Measurements from ENCODE around the gene NTN5. TPM values are rescaled to one million over a fixed set of nuclear protein-coding genes. Genes with fewer than 3 reads are reported as not detected.

NTN5 gene
- total and polyA plus RNA-seq, 10 of the 15 experiments (the other 5 are each of a cell fraction or from before 2014, with no cell fraction given) = 0.07 to 0.22 TPM; not detected in 8

DNA sequence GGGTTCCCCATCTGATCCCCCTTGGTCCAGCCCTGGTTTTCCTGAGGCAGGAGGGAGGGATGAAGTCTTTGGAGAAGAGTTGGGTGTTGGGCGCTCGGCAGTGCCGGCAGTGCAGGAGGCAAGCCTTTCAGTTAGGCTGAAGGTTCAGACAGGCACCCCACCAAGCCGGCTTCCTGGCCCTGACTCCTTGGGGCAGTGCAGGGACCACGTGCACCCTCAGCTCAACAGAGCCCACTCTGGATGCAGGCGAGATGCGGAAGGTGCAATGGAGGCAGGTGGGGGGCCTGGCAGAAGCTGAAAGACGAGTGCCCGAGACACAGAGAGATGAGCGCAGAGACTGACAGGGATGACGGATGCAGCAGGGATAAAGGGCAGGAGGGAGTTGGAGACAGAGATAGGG, 35.7 kb upstream of the NTN5 start:
- Histone ChIP-seq H3K36me3 (ENCODE audit: control insufficient read depth in 2 of 2, insufficient read depth in 2 of 2, low read length in 1 of 2) (no peaks in the 10 kb centered on the region), H3K4me2 (ENCODE audit: control insufficient read depth, insufficient read depth) (no peak overlapping the region), H2AFZ (ENCODE audit: control insufficient read depth, low read depth, low read length) (no peak overlapping the region), H3K4me1 (ENCODE audit: control insufficient read depth, insufficient read depth, low read length) (peaks cover 5% of the 10 kb centered on the region; the same call in 1 of the 2 replicates), H3K27me3 (replicated peaks in 1 of 2; ENCODE audit: control insufficient read depth in 2 of 2, insufficient read depth in 2 of 2, low read length in 1 of 2) (no peaks in the 10 kb centered on the region), H3K27ac (ENCODE audit: control insufficient read depth, insufficient read depth) (no peak overlapping the region), H3K9ac (ENCODE audit: control insufficient read depth, insufficient read depth, low read length) (no peak overlapping the region), H3K4me3 (no peak overlapping the region), H3K79me2 (ENCODE audit: control insufficient read depth, insufficient read depth, low read length) (no peaks in the 10 kb centered on the region), H3K9me3 (replicated peaks; ENCODE audit: control insufficient read depth, insufficient read depth, low read length) (no peaks in the 10 kb centered on the region; the same call in 2 of the 3 replicates), H4K20me1 (ENCODE audit: control insufficient read depth, insufficient read depth) (no peaks in the 10 kb centered on the region)
- in situ Hi-C loops (cut with MboI) = no loop called here
- BruUV-seq (replicated peaks) = no TSS peak
- no peak for TF ChIP-seq RB1 (IDR thresholded peaks at IDR 0.05; ENCODE audit: borderline replicate concordance)
- TF ChIP-seq POLR2A (IDR thresholded peaks at IDR 0.05; ENCODE audit: low read depth, low read length) = no peak
- TF ChIP-seq BHLHE40 (IDR thresholded peaks at IDR 0.05; ENCODE audit: borderline replicate concordance in 1 of 2, low read depth in 2 of 2, low read length in 1 of 2) = no peak
- no peak for TF ChIP-seq STAT3 (IDR thresholded peaks at IDR 0.05; ENCODE audit: low read depth, low read length)
- TF ChIP-seq CHD4 (IDR thresholded peaks at IDR 0.05) = no peak
- TF ChIP-seq STAT1 (conservative IDR thresholded peaks at IDR 0.05) = no peak
- TF ChIP-seq, protein P1, sequence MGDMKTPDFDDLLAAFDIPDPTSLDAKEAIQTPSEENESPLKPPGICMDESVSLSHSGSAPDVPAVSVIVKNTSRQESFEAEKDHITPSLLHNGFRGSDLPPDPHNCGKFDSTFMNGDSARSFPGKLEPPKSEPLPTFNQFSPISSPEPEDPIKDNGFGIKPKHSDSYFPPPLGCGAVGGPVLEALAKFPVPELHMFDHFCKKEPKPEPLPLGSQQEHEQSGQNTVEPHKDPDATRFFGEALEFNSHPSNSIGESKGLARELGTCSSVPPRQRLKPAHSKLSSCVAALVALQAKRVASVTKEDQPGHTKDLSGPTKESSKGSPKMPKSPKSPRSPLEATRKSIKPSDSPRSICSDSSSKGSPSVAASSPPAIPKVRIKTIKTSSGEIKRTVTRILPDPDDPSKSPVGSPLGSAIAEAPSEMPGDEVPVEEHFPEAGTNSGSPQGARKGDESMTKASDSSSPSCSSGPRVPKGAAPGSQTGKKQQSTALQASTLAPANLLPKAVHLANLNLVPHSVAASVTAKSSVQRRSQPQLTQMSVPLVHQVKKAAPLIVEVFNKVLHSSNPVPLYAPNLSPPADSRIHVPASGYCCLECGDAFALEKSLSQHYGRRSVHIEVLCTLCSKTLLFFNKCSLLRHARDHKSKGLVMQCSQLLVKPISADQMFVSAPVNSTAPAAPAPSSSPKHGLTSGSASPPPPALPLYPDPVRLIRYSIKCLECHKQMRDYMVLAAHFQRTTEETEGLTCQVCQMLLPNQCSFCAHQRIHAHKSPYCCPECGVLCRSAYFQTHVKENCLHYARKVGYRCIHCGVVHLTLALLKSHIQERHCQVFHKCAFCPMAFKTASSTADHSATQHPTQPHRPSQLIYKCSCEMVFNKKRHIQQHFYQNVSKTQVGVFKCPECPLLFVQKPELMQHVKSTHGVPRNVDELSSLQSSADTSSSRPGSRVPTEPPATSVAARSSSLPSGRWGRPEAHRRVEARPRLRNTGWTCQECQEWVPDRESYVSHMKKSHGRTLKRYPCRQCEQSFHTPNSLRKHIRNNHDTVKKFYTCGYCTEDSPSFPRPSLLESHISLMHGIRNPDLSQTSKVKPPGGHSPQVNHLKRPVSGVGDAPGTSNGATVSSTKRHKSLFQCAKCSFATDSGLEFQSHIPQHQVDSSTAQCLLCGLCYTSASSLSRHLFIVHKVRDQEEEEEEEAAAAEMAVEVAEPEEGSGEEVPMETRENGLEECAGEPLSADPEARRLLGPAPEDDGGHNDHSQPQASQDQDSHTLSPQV (IDR thresholded peaks at IDR 0.05) = no peak
- TF ChIP-seq ASH2L (IDR thresholded peaks at IDR 0.05; ENCODE audit: borderline replicate concordance, low read depth) = no peak
- no peak for TF ChIP-seq TCF12 (IDR thresholded peaks at IDR 0.05; ENCODE audit: low read depth, low read length)
- FAIRE-seq (no peak), ATAC-seq (no peak), DNase-seq (ENCODE audit: low read depth, low spot score) (no peak)
- ChIA-PET RAD21 (ENCODE audit: unreplicated experiment) (no interaction called here), SMC1A (ENCODE audit: uncharacterized antibody, unreplicated experiment) (no interaction called here), POLR2A (no interaction called here), CTCF (no interaction called here)
- intact Hi-C loops (cut with micrococcal nuclease; ENCODE audit: unreplicated experiment) = no loop called here
- WGBS (ENCODE audit: insufficient coverage, insufficient replicate concordance, low lambda C conversion rate, missing lambda C conversion rate) = 79% methylated on average over 9 of the region's 11 CpGs

All from GM12878 (cell line).